ENCODE data around the gene AHCY. TPM values are rescaled to one million over a fixed set of nuclear protein-coding genes. Genes with fewer than 3 reads are reported as not detected.
"Not testable (repeated sequence)": the region's sequence is repeated elsewhere in the genome, so short reads cannot be mapped to it uniquely, and the experiment has no call there.

Gene AHCY
- total RNA-seq, 2 donors from 2014 or later: 73.2 to 85.4 TPM

DNA sequence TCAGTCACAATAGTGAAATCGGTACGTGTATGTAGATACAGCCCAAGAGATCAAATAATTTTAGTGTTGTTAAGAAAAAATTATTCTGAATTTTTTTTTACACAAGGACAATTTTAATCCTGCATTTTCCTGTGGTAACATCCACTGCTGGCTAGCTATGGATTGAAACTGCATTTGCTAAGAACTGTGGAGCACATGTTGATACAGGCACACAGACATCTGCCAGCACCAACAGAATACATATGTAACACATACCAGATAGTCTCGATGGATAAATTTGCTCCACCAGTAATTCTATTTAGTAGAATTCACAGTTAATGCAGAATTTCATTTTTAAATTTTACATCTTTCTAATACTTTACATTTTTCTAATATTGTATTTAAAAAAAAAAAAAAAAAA is 59.8 kb downstream of the AHCY start:
- intact Hi-C loops (cut with DNase I): no loop called here
- no peaks in the 10 kb centered on the region for H3K27me3 ChIP-seq
- WGBS, 2 donors: 51 to 52% methylated on average over 3 of the region's 3 CpGs
- peaks cover 10% of the 10 kb centered on the region for H3K4me1 ChIP-seq
- no peaks in the 10 kb centered on the region for H3K36me3 ChIP-seq (replicated peaks in 1 of 2; ENCODE audit: insufficient read depth in 1 of 2, low read depth in 2 of 2)
- no peak for ATAC-seq
- H3K4me3 ChIP-seq: no peak overlapping the region
- H3K9me3 ChIP-seq: no peaks in the 10 kb centered on the region
- H3K27ac ChIP-seq: no peak overlapping the region
- TF ChIP-seq, protein P1, sequence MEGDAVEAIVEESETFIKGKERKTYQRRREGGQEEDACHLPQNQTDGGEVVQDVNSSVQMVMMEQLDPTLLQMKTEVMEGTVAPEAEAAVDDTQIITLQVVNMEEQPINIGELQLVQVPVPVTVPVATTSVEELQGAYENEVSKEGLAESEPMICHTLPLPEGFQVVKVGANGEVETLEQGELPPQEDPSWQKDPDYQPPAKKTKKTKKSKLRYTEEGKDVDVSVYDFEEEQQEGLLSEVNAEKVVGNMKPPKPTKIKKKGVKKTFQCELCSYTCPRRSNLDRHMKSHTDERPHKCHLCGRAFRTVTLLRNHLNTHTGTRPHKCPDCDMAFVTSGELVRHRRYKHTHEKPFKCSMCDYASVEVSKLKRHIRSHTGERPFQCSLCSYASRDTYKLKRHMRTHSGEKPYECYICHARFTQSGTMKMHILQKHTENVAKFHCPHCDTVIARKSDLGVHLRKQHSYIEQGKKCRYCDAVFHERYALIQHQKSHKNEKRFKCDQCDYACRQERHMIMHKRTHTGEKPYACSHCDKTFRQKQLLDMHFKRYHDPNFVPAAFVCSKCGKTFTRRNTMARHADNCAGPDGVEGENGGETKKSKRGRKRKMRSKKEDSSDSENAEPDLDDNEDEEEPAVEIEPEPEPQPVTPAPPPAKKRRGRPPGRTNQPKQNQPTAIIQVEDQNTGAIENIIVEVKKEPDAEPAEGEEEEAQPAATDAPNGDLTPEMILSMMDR (IDR thresholded peaks at IDR 0.05): no peak
- no peak for TF ChIP-seq POLR2A (IDR thresholded peaks at IDR 0.05)
- no peak for DNase-seq

DNA sequence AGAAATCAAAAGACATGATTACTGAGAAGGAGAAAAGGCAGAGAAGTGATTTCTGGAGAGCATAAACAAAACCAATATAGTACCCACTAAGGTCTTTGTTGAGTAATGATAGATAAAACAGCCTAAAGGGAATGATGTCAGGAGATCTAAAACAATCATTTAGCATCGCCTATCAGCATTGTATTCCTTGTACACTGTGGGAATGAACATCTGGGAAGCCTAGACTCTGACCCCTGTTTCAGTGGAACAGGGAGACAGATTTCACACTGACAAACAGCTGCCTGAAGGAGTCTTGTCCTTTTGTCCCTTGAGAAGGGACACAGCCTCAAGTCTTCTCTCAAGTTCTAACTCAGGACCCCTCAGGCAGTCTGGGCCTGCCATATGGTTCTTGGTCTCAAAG is 60.3 kb downstream of the AHCY start:
- Histone ChIP-seq H3K9me3 (no peaks in the 10 kb centered on the region), H3K27me3 (no peaks in the 10 kb centered on the region), H3K36me3 (replicated peaks in 1 of 2; ENCODE audit: insufficient read depth in 1 of 2, low read depth in 2 of 2) (no peaks in the 10 kb centered on the region), H3K4me3 (no peak overlapping the region), H3K27ac (no peak overlapping the region), H3K4me1 (peaks cover 10% of the 10 kb centered on the region)
- WGBS, 2 donors: 33 to 43% methylated on average over 1 of the region's 1 CpG
- DNase-seq: no peak
- intact Hi-C loops (cut with DNase I): no loop called here
- TF ChIP-seq, protein P1 (IDR thresholded peaks at IDR 0.05): no peak
- no peak for TF ChIP-seq POLR2A (IDR thresholded peaks at IDR 0.05)
- peak; percentile 38 for ATAC-seq

DNA sequence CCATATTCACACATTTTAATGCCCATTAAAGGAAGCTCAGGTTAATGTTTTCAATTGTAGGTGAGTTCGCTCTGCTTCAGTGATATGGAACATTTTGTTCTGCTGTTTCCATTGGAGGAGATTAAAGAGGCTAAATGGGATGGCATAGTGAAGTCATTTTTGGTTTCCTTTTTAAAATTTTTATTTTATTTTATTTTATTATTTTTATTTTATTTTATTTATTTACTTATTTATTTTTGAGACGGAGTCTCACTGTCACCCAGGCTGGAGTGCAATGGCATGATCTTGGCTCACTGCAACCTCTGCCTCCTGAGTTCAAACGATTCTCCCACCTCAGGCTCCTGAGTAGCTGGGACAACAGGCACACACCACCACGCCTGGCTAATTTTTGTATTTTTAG is 61.1 kb downstream of the AHCY start:
- intact Hi-C loops (cut with DNase I); H3K36me3 ChIP-seq (replicated peaks in 1 of 2; ENCODE audit: insufficient read depth in 1 of 2, low read depth in 2 of 2); H3K4me1 ChIP-seq; DNase-seq; H3K27ac ChIP-seq; H3K27me3 ChIP-seq; ATAC-seq; H3K4me3 ChIP-seq; H3K9me3 ChIP-seq: not testable (repeated sequence)
- 85 to 86% methylated on average over 4 of the region's 4 CpGs for WGBS, 2 donors

DNA sequence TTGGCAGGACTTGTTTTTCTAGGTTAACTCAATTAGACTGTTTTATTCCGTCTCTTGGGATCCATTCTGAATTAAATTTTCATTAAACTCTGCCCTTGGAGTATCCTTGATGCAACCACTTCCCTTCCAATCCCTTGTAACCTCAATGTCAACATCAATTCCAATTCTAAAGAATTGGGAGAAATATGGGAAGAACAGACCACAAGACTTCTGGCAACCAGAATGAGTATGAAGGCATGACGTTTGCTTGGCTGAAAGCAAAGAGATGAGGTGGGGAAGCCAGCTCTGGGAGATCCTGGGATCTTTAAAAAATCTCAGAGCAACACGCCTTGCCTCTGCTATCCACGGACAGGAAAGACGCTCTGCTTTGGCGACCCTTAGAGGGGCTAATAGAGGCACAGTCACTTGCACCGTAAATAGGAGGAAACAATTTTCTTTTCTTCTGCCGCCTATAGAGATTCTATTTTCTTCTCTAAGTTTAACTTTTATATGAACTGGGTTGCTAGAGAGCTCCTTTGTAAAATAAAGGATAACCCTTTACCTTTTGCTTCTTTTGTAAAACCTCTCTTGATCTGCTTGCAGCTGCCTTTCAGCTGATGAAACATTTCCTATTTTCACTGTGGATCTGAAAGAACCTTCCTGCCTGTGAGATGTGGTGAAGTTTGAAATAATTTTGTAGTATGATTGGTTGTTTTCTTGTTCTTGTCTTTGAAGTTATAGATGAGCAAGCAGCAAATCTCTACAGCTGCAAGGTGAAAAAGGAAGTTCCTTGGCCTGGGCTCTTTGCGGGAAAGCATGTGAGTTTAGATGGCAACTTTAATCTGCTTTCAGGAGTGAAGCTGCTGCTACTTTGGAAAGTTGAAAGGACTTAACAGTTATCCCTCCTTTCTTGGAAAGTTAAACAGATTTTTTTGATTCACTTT is 62.2 kb downstream of the AHCY start, which contains the start of gene ASIP:
ASIP (plus strand) TSS at position 731 of the 923 bp plus-strand sequence. CDS start 18,952 bp downstream, outside the sequence.
- Histone ChIP-seq H3K36me3 (replicated peaks in 1 of 2; ENCODE audit: insufficient read depth in 1 of 2, low read depth in 2 of 2) (no peaks in the 10 kb centered on the region), H3K4me1 (peaks cover 10% of the 10 kb centered on the region), H3K4me3 (no peak within 1 kb of the TSS), H3K27me3 (no peaks in the 10 kb centered on the region), H3K9me3 (no peaks in the 10 kb centered on the region), H3K27ac (no peak within 1 kb of the TSS)
- ATAC-seq (no peak), DNase-seq (no peak)
- WGBS, 2 donors: 76 to 84% methylated on average over 9 of the region's 9 CpGs
- intact Hi-C loops (cut with DNase I): no loop called here
- TF ChIP-seq POLR2A (IDR thresholded peaks at IDR 0.05): no peak
- TF ChIP-seq, protein P1 (IDR thresholded peaks at IDR 0.05): no peak

DNA sequence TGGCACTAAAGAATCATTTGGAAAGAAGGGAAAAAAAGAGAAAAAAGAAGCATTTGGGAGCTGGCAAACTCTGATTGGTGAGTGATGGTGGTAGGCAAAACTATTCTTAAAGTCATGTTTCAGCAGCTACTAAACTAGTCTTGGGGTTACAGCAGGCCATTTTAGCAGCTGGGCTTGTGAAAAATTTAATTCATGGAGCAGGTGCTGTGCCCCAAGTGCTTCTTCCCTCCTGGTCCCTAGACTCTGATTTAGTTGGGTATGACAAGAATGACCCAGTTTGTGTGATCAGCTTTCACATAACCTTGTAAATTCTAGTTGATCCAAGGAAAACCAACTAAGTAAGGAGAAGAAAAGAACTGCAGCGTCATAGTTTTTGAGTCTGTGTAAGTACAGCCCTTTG is 63.0 kb downstream of the AHCY start:
- intact Hi-C loops (cut with DNase I): no loop called here
- no peak for ATAC-seq

More for the DNA sequence above, 63.0 kb downstream of the AHCY start:
- no peak for DNase-seq
- no peak overlapping the region for H3K4me3 ChIP-seq
- H3K27me3 ChIP-seq: no peaks in the 10 kb centered on the region
- H3K4me1 ChIP-seq: peaks cover 10% of the 10 kb centered on the region
- H3K27ac ChIP-seq: no peak overlapping the region
- TF ChIP-seq, protein P1 (IDR thresholded peaks at IDR 0.05): no peak
- no peak for TF ChIP-seq POLR2A (IDR thresholded peaks at IDR 0.05)
- H3K36me3 ChIP-seq (replicated peaks in 1 of 2; ENCODE audit: insufficient read depth in 1 of 2, low read depth in 2 of 2): no peaks in the 10 kb centered on the region
- H3K9me3 ChIP-seq: no peaks in the 10 kb centered on the region
- WGBS, 2 donors: 86 to 95% methylated on average over 1 of the region's 1 CpG

Measured in body of pancreas (tissue), 4 donors.